Measurements from ENCODE around the gene PATJ. TPM values are rescaled to one million over a fixed set of nuclear protein-coding genes. Genes with fewer than 3 reads are reported as not detected.

The PATJ gene
- total RNA-seq, 4 donors from 2014 or later = 54.9 to 187 (median 62.1) TPM

GRCh38 chr1:61753998-61754508 is 11.8 kb downstream of the PATJ start:
- H3K27ac ChIP-seq = no peak overlapping the region
- no peaks in the 10 kb centered on the region for H3K27me3 ChIP-seq
- H3K4me1 ChIP-seq = no peaks in the 10 kb centered on the region
- no peak for DNase-seq (ENCODE audit: low spot score in 2 of 2)
- H3K4me3 ChIP-seq = no peak overlapping the region
- WGBS = 93% methylated on average over 1 of the region's 1 CpG
- H3K9me3 ChIP-seq = no peaks in the 10 kb centered on the region
- TF ChIP-seq, protein P1, sequence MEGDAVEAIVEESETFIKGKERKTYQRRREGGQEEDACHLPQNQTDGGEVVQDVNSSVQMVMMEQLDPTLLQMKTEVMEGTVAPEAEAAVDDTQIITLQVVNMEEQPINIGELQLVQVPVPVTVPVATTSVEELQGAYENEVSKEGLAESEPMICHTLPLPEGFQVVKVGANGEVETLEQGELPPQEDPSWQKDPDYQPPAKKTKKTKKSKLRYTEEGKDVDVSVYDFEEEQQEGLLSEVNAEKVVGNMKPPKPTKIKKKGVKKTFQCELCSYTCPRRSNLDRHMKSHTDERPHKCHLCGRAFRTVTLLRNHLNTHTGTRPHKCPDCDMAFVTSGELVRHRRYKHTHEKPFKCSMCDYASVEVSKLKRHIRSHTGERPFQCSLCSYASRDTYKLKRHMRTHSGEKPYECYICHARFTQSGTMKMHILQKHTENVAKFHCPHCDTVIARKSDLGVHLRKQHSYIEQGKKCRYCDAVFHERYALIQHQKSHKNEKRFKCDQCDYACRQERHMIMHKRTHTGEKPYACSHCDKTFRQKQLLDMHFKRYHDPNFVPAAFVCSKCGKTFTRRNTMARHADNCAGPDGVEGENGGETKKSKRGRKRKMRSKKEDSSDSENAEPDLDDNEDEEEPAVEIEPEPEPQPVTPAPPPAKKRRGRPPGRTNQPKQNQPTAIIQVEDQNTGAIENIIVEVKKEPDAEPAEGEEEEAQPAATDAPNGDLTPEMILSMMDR (IDR thresholded peaks at IDR 0.05) = no peak
- no peak for TF ChIP-seq POLR2AphosphoS5 (IDR thresholded peaks at IDR 0.05)
- TF ChIP-seq EP300 (IDR thresholded peaks at IDR 0.05) = no peak
- TF ChIP-seq POLR2A (IDR thresholded peaks at IDR 0.05) = no peak
- H3K36me3 ChIP-seq = no peaks in the 10 kb centered on the region

DNA sequence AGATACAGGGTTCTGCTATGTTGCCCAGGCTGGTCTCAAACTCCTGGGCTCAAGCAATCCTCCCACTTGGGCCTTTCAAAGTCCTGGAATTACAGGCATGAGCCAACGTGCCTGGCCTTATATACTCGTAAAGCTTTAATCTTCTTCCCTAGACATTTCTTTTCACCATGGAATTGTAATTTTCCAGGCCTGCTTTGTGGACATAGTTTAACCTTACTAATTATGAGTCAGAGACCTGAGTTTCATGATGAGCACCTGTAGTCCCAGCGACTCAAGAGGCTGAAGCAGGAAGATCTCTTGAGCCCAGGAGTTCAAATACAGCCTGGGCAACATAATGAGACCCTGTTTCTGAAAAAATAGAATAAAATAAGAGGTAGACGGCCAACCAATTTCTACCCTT is 12.3 kb downstream of the PATJ start:
- no peak overlapping the region for H3K4me3 ChIP-seq
- H3K4me1 ChIP-seq = no peaks in the 10 kb centered on the region
- H3K9me3 ChIP-seq = no peaks in the 10 kb centered on the region
- no peak for DNase-seq (ENCODE audit: low spot score in 2 of 2)
- no peak overlapping the region for H3K27ac ChIP-seq
- H3K36me3 ChIP-seq = no peaks in the 10 kb centered on the region
- WGBS = 75% methylated on average over 4 of the region's 4 CpGs
- no peaks in the 10 kb centered on the region for H3K27me3 ChIP-seq
- TF ChIP-seq, protein P1 (IDR thresholded peaks at IDR 0.05) = no peak
- TF ChIP-seq POLR2AphosphoS5 (IDR thresholded peaks at IDR 0.05) (no peak), EP300 (IDR thresholded peaks at IDR 0.05) (no peak), POLR2A (IDR thresholded peaks at IDR 0.05) (no peak)

GRCh38 chr1:61756773-61757172 is 14.5 kb downstream of the PATJ start:
- TF ChIP-seq, protein P1 (IDR thresholded peaks at IDR 0.05) = no peak
- TF ChIP-seq POLR2AphosphoS5 (IDR thresholded peaks at IDR 0.05) (no peak), POLR2A (IDR thresholded peaks at IDR 0.05) (no peak), EP300 (IDR thresholded peaks at IDR 0.05) (no peak)
- Histone ChIP-seq H3K27me3 (no peaks in the 10 kb centered on the region), H3K27ac (no peak overlapping the region), H3K9me3 (no peaks in the 10 kb centered on the region), H3K4me1 (no peaks in the 10 kb centered on the region), H3K4me3 (no peak overlapping the region), H3K36me3 (no peaks in the 10 kb centered on the region)
- 81% methylated on average over 3 of the region's 3 CpGs for WGBS
- DNase-seq (ENCODE audit: low spot score in 2 of 2) = no peak

GRCh38 chr1:61757950-61758349 is 15.7 kb downstream of the PATJ start:
- Histone ChIP-seq H3K27me3 (no peaks in the 10 kb centered on the region), H3K9me3 (no peaks in the 10 kb centered on the region), H3K4me1 (no peaks in the 10 kb centered on the region), H3K36me3 (peaks cover under 1% of the 10 kb centered on the region), H3K4me3 (no peak overlapping the region), H3K27ac (no peak overlapping the region)
- WGBS = 79% methylated on average over 2 of the region's 2 CpGs
- no peak for DNase-seq (ENCODE audit: low spot score in 2 of 2)
- TF ChIP-seq, protein P1 (IDR thresholded peaks at IDR 0.05) = no peak
- TF ChIP-seq POLR2AphosphoS5 (IDR thresholded peaks at IDR 0.05) (no peak), POLR2A (IDR thresholded peaks at IDR 0.05) (no peak), EP300 (IDR thresholded peaks at IDR 0.05) (no peak)

DNA sequence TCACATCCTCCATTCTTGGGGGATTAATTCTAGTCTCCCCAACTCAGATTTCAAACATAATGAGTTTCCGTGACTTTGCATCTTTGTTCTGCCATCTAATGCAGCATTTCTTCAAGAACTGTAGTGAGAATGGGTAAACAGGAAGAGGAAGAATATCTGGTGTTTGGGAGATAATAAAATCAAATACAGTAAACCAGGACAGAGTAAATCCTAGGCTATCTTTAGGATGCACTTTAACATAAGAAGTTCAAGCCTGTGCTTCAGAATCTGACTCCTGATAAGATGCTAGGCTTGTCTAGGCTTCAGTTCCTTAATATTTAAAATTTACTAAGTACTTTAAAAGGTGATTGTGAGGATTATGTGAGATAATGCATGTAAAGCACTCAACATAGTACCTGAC is 27.9 kb downstream of the PATJ start:
- no peak for DNase-seq (ENCODE audit: low spot score in 2 of 2)
- WGBS = 100% methylated on average over 1 of the region's 1 CpG
- Histone ChIP-seq H3K36me3 (peaks cover 27% of the 10 kb centered on the region), H3K9me3 (no peaks in the 10 kb centered on the region), H3K4me3 (no peak overlapping the region), H3K27me3 (no peaks in the 10 kb centered on the region), H3K4me1 (no peaks in the 10 kb centered on the region), H3K27ac (no peak overlapping the region)
- TF ChIP-seq EP300 (IDR thresholded peaks at IDR 0.05) (no peak), POLR2AphosphoS5 (IDR thresholded peaks at IDR 0.05) (no peak), POLR2A (IDR thresholded peaks at IDR 0.05) (no peak)
- TF ChIP-seq, protein P1 (IDR thresholded peaks at IDR 0.05) = no peak
